ENCODE results near the gene TFDP1.

The TFDP1 gene

GRCh38 chr13:113598481-113598880 is 13.9 kb downstream of the TFDP1 start:
- no peak for FAIRE-seq

DNA sequence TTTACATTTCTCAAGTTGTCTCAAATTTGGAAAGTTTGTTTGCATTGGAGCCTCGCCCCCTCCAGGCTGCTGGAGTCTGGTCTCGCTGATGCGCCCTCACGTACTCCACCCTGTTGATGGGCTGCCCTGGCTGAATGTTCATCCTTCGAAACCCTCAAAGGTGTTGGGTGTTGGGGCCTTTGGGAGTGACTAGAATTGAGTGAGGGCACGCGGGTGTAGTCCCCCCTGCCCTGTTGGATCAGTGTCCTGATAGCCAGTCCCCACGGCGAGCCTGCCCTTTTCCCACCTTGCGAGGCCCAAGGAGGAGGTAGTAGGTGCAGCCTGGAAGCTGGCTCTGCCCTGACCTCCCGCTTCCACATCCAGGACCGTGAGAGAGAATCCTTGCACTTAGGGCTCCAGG is 14.8 kb downstream of the TFDP1 start:
- no peak for FAIRE-seq

- FAIRE-seq: no peak
Observed at GRCh38 chr13:113601166-113602070, 16.9 kb downstream of the TFDP1 start.

GRCh38 chr13:113602291-113602988 is 17.9 kb downstream of the TFDP1 start:
- no peak for FAIRE-seq

DNA sequence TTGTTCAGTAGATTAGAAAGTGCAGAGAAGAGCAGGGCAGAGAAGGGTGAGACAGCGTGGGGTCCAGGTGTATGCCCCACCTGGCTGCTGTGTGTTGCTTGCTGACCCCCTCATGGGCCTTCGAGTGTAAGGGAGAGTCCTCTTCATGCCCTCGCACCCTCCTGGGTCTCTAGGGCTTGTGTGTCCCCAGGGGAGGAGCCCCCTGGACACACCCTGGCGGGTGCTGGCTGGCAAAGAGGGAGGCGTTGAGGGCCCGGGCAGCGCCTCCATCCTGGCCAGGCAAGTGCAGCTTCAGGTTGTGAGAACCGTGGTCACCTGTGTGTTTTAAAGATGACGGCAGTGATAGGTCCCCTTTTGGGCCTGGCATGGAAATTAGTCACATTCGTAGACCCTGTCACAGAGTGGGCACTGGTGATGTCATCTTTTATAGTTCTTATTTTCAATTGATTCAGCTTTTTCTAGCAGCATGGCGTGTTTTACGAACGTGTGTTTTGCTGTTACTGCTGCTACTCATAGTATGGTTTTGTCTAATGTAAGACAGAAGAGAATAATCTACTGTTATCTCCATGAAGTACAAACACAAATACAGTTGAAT is 18.7 kb downstream of the TFDP1 start:
- FAIRE-seq: no peak

DNA sequence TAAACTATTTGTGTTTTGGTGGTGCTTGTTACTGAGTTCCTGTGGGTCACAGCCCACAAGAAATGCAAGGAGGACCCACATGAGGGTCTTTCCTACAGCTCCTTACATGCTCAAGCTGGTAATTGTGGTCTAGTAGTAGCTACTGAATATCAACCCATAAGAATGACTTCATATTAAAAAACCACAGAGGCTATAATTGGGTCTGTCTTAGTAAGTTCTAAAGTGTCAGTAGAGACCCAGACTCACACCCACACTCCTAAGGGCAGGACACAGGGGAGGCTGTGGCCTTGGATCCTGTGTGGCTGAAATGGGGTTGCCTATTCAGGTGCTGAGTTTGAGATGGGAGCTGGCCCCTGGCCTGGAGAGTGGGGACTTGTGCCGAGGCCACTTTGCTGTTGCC is 19.6 kb downstream of the TFDP1 start:
- FAIRE-seq: no peak

DNA sequence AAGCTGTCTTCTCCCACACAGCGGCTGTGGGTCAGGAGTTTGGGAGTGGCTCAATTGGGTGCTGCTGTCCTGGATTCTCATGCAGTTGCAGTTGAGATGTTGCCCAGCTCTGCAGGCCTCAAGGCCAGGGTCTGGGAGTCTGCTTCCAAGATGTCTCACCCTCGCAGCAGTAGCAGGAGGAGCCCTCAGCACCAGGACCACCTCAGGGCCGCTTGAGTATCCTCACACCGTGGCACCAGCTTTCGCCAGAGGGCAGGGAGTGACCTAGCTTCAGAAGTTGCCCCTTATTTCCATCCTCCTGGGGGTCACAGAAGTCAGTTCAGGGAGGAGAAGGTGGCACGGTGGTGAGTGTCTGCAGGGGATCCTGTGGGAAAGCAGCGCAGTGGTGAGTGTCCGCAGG is 20.9 kb downstream of the TFDP1 start:
- no peak for FAIRE-seq

DNA sequence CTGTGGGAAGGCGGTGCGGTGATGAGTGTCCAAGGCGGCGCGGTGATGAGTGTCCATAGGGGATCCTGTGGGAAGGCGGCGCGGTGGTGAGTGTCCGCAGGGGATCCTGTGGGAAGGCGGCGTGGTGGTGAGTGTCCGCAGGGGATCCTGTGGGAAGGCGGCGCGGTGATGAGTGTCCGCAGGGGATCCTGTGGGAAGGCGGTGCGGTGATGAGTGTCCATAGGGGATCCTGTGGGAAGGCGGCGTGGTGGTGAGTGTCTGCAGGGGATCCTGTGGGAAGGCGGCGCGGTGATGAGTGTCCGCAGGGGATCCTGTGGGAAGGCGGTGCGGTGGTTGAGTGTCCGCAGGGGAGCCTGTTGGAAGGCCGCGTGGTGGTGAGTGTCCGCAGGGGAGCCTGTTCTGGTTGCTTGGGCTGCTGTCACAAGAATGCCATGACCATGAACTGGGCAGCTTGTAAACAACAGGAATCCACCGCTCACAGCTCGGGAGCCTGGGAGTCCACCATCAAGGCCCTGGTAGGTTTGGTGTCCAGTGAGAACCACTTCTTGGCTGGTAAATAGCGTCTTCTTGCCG is 21.4 kb downstream of the TFDP1 start:
- no peak for FAIRE-seq

DNA sequence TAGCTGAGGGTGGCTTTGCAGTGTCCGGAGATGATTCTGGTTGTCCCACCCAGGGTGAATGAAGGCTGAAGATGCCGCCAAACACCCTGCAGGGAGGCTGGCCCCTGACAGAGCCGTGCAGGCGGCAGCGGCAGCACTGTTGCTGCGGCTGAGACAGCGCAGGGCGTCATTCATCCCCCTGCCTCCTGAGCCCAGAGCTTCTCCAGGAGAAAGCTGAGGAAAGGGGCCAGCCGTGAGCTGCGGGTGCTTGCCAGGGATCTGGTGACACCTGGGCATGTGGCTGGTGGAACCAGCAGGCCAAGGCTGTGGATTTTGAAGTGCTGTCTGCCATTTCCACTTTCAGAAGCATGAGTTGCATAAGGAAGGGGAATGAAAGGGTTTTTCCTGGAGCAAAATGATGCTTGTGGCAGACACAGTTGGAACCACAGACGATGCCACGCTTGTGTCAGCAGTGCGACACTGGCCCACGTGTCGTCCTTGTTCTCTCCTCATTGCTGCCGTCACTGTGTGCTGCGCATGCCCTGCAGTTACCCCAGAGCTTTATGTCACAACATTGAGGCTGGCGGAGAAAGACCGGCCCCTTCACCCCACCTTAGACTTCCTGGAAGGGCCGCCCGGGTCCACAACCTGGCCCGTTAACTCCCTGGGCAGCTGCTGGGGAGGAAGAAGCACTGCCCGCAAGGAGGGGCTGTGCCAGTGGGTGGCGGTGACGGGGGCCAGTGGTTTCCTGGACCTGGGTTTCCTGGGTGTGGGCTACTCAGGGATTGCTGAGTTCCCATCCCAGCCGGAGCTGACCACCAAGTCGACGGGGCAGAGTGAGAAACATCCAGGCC is 22.7 kb downstream of the TFDP1 start:
- FAIRE-seq: no peak

GRCh38 chr13:113607889-113608635 is 23.5 kb downstream of the TFDP1 start:
- FAIRE-seq: no peak

- FAIRE-seq: no peak
Observed at GRCh38 chr13:113608967-113609533, 24.5 kb downstream of the TFDP1 start.

DNA sequence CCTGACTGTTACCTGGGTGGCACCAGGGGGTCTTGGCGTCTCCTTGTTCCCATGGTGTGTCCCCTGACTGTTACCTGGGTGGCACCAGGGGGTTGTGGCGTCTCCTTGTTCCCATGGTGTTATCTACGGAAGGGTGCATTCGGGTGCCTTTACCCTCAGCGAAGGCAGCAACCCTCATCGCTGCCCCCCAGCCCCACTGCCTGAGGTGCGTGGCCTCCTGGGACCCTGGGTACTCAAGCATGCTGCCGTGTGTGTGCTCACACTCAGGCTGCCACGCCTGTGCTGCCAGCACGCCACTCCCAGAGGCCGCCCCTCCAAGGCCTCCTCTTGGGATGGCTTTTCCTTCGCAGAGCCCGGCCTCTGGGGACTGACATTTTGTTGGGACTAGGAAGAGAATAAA is 25.1 kb downstream of the TFDP1 start:
- no peak for FAIRE-seq

DNA sequence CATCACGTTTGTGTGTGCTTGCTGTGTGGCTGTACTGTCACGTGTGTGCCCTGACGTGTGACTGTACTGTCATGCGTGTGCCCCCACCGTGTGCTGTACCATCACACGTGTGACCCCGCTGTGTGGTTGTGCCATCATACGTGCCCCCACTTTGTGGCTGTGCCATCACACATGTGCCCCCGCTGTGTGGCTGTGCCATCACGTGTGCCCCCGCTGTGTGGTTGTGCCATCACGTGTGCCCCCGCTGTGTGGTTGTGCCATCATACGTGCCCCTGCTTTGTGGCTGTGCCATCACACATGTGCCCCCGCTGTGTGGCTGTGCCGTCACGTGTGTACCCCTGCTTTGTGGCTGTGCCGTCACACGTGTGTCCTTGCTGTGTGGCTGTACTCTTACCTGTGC is 25.7 kb downstream of the TFDP1 start:
- FAIRE-seq: no peak

DNA sequence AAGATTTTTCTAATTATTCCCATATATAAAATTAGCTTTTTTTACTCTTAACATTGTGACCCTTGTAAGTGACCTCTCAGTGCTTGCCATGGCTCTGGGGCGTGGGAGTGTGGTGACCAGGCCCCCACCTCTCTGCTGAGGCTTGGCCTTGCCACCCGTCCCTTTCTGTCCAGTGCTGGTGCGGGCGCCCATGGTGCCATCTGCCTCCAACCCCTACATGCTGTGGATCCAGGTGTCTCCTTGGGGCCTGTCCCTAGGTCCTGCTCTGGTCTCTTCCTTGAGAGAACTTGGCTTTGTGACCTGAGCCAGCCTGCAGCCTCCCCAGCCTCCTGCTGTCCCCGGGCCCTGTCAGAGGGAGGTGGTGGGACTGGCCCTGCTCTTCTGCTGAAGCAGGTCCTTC is 27.4 kb downstream of the TFDP1 start:
- no peak for FAIRE-seq

- no peak for FAIRE-seq
Observed at GRCh38 chr13:113612607-113613006, 28.1 kb downstream of the TFDP1 start.

DNA sequence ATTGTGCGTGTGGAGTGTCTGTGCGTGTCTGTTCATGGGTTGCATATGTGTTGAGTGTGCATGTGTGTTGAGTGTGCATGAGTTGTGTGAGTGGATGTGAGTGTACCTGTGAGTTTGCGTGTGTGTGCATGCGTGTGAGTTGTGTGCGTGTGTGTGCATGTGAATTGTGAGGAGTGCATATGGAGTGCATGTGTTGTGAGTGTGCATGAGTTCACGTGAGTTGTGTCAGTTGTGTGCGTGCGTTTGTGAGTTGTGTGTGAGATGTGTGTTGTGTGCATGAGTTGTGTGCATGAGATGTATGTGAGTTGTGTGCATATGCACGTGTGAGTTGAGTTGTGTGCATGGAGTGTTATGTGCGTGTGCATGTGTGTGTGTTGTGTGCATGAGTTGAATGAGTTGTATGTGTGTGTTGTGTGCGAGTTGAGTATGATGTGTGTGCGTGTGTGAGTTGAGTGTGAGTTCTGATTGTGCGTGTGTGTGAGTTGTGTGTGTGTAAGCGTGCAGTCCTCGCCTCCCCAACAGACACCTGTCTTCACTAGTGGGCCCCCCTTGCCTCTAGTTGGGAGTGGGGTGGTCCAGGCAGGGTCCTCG is 29.3 kb downstream of the TFDP1 start:
- FAIRE-seq: no peak

GRCh38 chr13:113616281-113616906 is 31.8 kb downstream of the TFDP1 start:
- no peak for FAIRE-seq

- FAIRE-seq: no peak
Observed at GRCh38 chr13:113616991-113617749, 32.6 kb downstream of the TFDP1 start.

DNA sequence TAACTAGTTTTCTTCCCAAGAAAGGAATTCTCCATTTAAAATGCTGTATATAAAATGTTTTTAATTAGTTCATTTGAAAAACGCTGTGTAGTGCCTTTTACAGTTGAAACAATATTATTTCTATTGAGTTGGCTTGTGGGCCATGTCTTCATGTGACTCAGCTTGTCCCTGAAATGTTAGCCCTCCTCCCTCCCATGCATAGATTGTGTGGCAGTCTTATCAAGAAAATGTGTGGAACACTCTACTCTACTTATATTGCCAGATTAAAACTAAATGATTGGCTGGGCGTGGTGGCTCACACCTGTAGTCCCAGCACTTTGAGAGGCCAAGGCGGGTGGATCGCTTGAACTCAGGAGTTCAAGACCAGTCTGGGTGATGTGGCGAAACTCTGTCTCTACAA is 33.4 kb downstream of the TFDP1 start:
- no peak for FAIRE-seq

GRCh38 chr13:113618455-113618854 is 33.9 kb downstream of the TFDP1 start:
- no peak for FAIRE-seq

Measured in endometrium (tissue), 2 donors.